Frontal cortex (tissue), 4 donors: ENCODE measurements around the gene ZNF148. TPM values are rescaled to one million over a fixed set of nuclear protein-coding genes. Genes with fewer than 3 reads are reported as not detected.
"Not testable (repeated sequence)": the region's sequence is repeated elsewhere in the genome, so short reads cannot be mapped to it uniquely, and the experiment has no call there.

Experiments
- DNase-seq, 2 donors: peaks; one replicate each; pipeline ENCODE4 v3.0.0; 2012; ENCODE audit warnings: low spot score in 2 of 2
- FAIRE-seq: peaks from 2 replicates; lab custom pipeline; 2012; peaks lifted over from hg19 to GRCh38; lab: Jason Lieb, UNC
- total RNA-seq: library from RNA; depleted of rRNA; stranded (reverse); fragments of >200 nt; gene quantifications from one replicate; pipeline ENCODE4 v1.2.3, GENCODE V29; 2014
- donor health status: control.
- donor health status: control.
- donor health status: control.

ZNF148 gene
- total RNA-seq, 1 donor from 2014 or later = 106 TPM

DNA sequence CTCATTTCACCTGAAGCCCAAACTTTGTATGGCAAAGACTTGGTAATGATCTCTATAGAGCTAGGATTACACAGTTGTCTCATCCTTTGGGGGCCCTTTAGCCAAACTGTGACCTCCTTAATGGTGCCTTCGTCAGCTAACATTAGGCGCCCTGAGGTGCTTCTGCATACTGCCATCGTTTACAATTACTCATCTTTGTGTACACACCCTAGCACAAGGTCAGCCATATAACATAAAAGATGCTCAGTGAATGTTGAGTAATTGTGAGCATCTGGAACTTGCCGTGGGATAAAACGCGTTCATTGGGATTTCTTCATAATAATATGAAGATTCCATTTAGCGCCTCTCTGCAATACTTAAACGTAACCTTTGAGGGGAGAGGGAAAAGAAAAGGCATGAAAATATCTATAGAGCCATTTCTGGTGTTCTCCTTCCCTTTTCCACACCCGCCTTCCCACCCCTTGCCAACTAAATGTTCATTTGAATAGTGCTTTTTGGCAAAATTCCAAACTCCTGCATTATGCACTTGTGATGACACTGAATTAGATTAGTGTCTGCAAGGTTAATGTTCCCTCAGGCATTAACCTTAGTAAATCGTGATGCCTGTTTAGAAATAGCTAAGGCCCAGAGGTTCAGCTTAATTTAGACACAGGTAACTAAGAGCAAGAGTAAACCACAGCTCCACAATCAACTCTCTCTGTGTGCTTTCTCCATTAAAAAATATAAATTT is 990 bp upstream of the ZNF148 start:
- FAIRE-seq (no peak), DNase-seq (no peak)

DNA sequence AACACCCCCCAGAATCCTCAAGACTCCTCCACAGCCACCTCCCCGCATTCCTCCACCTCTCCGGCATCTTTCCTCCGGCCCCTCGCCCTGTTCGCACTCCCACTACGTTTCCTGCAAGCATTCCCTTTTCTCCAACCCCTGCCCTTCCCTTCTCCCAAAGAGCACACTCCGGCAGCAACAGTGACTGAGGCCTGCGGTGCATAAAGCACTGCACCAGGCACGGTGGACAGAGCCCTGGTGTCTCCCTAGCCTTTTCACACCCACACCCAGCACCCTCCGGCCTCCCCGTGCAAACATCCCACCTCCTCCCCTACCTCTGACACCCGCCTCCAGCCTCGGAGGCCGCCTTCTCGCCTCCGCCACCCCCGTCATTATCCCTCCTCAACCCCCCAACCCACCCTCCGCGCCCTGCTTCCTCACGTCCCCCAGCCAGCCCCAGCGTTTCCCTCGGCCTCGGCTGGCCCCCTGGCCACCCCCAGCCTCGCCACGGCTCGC is 577 bp downstream of the ZNF148 start:
- FAIRE-seq (no peak), DNase-seq (peak; percentile 58 to 61)

DNA sequence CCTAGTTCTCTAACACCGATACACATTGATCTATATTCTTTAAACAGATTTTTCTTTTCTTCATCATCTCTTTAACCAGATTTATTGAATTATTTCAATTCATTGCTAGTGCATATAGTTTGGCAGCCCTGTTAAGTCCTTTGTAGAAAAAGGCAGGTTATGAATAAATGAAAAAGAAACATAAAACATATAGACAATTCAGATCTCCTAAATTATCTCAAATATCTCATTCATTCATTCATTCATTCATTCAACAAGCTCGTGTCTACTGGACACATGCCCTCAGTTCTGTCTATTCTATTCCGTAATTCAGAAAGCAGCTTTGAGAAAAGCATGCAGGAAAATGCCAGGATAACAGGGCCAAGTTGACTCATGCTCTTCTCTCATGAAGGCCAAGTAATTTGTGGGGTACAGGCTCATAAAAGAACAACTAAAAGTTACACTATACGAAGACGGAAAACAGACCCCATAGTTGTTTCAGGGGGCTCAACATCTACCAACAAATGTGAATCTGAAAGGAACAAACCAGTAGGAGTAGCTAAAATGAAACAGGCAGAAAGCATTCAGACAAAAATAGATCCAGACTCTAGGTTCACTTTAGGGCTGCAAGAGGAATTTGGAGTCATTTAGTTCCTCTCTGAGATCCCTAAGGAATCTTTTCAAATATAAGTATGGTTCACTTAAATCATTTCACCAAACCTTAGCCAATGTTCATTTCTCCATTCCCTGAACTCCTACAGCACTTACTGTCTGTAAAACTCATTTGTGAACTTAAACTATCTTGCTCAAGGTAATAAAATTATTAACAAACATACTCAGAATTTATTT is 7.5 kb downstream of the ZNF148 start:
- FAIRE-seq (no peak), DNase-seq (no peak)

DNA sequence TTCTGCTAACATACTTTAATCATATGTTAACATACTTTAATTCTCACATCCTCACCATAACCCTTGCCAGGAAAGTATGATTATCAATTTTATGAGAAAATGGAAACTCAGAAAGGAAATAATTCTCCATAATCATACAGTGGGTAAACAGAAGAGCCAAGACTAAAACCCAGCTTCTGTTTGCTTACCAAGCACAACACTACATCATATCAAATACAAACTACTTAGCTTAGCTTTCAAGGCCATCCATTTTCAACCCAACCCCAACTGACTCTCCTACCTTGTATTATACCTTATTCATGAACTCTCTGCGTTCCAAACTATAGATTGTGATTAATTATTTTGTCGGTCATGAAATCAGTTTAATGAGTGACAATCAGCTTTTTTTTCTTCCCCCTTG is 9.0 kb downstream of the ZNF148 start:
- FAIRE-seq = no peak

DNA sequence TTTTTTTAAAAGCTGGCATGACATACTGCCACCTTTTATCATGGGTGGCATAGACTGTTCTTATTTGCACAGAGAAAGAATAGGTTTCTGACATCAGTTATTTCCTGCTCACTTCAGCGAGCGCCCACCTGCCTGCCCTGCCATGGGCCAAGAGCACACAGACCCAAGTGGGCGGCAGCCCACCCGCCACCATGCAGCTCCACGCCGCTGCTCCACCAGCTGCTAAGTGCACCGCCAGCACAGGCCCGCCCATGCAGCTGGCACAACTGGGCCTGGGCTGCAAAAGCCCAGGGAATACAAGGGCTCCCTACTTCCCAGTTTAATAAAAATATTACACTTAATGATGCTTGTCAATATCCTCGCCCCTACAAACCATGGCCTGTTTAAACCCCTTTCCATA is 15.4 kb downstream of the ZNF148 start:
- no peak for DNase-seq

More for the DNA sequence above, 9.0 kb downstream of the ZNF148 start:
- no peak for DNase-seq

DNA sequence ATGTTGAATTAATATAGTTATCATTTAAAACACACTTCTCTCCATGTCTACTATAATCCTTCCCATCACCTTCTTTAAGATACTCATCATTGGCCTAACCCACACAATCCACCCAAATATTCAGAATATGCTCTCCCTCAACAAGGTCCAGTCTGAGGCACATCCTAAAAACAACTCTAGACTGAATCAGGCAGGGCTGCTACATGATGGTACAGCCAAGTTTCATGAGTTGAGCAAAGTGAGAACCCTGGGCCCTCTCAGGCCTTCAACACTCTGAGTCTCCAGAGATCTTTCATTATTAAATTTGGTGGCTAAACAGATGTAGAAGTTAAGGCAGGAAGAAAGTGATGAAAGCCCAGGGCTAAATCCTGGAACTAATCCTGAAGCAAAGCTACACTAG is 16.2 kb downstream of the ZNF148 start:
- FAIRE-seq = no peak
- no peak for DNase-seq

More for the DNA sequence above, 15.4 kb downstream of the ZNF148 start:
- FAIRE-seq = no peak

DNA sequence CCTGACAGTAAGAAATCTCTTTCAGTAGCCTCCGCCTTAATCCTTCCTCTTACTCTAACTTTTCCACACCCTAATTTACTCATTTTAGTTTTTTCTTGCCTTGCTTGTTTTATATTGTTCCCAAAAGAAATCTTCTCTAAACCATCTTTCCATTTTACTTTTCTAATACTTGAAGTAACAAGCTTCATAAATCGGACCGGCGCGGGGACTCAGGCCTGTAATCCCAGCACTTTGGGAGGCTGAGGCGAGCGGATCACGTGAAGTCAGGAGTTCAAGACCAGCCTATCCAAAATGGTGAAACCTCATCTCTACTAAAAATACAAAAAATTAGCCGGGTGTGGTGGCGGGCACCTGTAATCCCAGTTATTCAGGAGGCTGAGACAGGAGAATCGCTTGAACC is 17.3 kb downstream of the ZNF148 start:
- no peak for FAIRE-seq

DNA sequence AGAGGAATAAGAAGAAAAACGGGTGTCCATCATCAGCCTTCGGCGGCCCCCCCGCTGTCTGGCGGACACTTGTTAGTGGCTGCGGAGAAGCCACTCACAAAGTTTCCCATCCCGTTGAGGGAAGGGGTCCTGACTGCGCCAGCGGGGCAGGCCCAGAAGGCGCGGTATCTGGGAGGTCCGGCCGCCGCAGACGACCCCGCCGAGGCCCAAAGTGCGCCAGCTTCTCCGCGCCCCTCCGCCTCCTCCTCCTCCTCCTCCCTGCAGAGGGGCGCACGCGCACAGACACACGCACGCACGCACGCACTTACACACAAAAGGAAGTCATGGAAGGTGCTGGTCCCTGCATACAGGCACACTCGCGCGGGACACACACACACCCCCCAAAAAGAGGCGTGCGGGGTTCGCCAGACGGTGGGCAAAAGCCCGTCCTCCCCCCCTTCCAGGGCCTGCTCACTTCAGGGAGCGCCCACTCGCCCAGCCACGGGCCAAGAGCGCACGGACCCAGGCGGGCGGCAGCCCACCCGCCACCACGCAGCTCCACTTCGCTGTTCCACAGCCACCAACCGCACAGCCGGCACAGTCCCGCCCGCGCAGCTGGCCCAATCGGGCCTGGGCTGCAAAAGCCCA is 18.0 kb downstream of the ZNF148 start:
- DNase-seq (peak; percentile 67 to 69), FAIRE-seq (no peak)

More for the DNA sequence above, 17.3 kb downstream of the ZNF148 start:
- no peak for DNase-seq

DNA sequence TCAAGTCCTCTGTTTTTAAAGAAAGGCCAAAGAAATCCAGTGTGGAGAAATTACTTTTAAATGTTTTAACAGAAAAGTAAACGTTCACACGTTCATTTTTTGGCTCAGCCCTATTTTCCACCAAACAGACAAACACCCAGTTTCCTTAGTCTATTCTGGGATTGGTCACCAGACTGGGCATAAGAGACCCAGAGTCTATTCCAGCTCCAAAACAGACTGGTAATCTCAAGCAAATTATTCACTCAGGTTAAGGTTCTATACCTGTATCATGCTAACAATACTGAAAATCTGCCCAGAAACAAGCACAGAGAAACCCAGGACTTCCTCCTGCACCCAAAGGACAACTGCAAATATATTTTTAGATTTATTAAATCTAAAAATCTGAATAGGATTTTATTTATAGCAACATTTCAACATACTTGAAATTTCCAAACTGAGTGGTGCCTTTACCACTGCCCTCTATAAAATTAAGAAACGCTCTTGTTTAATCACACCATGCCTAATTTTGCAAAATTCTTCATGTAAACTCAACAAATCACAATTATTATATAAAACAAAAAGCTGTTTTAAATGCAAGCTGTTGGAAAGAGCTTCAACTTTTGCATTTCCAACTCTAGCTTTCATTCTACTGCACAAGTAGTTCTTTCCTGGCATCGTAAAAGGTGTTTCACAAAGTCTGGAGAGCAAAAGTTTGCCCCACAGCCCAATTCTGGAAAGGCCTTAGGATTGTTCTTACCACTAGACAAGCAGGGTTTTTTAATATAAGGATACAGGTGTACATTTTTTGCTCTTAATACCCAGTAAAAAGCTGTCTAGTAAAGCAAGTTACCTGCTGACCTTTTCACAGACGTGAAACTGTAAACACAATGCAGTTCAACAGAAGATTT is 18.7 kb downstream of the ZNF148 start:
- FAIRE-seq = no peak
- no peak for DNase-seq

DNA sequence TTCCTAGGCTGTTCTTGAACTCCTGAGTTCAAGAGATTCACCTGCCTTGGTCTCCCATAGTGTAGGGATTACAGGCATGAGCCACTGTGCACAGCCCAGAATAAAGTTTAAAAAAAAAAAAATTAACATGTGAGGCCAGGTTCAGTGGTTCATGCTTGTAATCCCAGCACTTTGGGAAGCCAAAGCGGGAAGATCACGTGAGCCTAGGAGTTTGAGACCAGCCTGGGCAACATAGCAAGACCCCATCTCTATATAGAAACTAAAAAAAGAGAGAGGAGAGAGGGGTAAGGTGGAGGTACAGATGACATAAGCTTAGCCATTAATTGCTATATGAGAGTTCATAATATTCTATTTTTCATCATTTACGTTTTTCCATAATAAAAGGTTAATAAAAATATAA is 21.5 kb downstream of the ZNF148 start:
- FAIRE-seq = no peak

DNA sequence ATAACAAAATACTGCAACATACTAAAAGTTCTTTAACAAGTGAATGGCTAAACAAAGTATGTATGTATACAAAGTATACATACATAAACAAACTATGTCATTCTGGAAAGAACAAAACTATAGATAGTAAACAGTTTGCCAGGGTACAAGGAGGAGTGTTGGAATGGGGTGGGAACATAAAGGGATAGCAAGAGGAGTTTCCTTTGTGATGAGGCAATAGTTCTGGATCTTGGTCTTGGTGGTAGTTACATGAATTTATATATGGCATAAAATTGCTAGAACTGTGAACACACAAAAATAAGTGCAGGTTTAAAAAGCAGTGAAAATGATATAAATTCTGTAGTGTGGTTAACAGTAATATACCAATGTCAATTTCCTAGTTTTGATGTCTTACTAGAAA is 22.0 kb downstream of the ZNF148 start:
- DNase-seq (no peak), FAIRE-seq (no peak)

More for the DNA sequence above, 21.5 kb downstream of the ZNF148 start:
- DNase-seq = no peak

DNA sequence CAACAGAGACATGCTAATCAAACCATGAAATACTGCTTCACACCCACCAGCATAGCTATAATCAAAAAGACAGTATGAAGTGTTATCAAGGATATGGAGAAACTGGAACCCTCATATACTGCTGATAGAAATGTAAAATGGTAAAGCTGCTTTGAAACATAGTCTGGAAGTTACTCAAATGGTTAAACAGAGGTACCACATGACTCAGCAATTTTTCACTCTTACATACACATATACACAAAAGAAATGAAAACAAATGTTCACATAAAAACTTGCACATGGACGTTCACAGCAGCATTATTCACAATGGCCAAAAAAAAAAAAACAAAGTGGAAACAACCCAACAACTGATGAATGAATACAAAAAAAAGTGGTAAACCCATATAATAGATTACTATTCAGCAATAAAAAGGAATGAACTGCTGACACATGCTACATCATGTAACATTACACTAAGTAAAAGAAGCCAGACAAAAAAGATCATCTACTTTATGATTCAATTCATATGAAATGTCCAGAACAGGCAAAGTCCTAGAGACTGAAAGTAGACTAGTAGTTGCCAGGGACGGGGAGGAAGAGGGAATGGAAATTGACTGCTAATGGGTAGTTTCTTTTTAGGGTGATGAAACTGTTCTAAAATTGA is 23.2 kb downstream of the ZNF148 start:
- DNase-seq (no peak), FAIRE-seq (no peak)

DNA sequence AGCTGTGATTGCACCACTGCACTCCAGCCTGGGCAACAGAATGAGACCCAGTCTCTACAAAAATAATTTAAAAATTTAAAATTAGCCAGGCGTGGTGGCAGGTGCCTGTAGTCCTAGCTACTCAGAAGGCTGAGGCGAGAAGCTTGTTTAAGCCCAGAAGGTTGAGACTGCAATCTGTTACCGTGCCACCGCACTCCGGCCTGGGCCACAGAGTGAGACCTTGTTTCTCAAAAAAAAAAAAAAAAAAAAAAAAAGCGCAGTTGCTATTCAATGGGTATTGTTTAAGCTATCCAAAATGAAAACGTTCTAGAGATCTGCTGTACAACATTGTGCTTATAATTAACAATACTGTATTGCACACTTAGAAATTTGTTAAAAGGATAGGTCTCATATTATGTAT is 24.0 kb downstream of the ZNF148 start:
- no peak for DNase-seq
- no peak for FAIRE-seq

DNA sequence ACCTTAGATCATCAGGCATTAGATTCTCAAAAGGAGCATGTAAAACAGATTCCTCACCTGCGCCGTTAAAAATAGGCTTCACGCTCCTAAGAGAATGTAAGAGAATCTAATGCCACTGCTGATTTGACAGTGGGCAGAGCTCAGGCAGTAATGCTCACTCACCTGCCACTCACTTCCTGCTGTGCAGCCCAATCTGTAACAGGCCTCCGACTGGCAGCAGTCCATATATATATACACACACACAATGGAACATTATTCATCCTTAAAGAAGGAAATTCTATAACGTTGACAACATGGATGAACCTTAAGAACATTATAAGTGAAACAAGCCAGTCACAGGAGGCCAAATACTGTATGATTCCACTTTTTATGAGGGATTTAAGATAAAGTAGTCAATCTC is 24.5 kb downstream of the ZNF148 start:
- FAIRE-seq (no peak), DNase-seq (no peak)

DNA sequence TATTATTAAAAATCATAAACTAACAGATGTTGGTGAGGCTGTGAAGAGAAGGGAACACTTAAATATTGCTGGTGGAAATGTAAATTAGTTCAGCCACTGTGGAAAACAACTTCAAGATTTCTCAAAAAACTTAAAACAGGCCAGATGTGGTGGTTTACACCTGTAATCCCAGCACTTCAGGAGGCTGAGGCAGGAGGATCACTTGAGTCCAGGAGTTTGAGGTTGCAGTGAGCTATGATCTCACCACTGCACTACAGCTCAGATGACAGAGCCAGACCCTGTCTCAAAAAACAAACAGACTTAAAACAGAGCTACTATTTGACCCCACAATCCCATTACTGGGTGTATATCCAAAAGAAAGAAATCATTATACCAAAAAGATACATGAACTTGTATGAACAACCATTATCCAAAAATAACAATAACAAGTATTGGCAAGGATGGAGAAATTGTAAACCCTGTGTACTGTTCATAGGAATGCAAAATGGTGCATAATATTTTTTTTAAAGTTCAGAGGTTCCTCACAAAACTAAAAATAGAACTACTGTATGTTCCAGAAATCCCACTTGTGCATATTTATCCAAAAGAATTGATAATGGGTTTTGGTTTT is 25.5 kb downstream of the ZNF148 start:
- FAIRE-seq (no peak), DNase-seq (no peak)

DNA sequence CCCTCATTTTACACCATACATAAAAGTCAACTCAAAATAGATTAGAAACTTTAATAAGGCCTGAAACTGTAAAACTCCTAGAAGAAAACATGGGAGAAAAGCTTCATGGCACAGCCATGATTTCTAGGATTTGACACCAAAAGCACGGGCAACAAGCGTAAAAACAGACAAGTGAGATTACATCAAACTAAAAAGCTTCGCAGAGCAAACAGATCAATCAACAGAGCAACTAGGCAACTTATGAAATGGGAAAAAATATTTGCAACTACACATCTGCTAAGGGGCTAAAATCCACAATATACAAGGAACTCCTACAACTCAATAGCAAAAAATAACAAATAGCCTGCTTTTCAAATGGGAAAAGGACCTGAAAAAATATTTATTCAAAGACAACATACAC is 26.1 kb downstream of the ZNF148 start:
- no peak for FAIRE-seq
- no peak for DNase-seq

DNA sequence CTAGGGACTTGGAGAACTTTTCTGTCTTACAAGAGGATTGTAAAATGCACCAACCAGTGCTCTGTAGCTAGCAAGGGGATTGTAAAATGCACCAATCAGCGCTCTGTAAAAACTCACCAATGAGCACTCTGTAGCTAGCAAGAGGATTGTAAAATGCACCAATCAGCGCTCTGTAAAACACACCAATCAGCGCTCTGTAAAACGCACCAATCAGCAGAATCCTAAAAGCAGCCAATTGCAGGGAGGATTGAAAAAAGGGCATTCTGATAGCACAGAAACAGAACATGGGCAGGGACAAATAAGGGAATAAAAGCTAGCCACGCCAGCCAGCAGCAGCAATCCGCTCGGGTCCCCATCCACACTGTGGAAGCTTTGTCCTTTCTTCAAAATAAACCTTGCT is 31.8 kb downstream of the ZNF148 start:
- DNase-seq, FAIRE-seq: not testable (repeated sequence)

DNA sequence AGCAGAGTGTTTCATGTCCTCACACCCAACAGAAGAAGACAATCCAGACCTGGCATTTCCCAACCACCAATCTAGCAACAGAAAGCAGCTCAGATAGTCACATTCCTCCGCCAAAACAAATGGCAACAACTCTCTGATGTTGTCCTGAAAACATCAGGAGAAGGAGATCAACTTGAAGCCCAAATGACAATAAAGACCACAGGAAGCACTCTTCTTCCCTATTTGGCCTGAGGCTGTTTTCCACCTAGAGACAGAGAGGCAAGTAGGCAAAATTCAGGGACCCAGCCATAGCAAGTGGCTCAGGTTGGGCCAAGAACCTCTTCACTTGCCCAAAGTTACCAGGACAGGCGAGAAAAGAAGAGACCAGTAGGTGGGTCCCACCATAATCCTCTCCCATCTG is 35.0 kb downstream of the ZNF148 start:
- DNase-seq (no peak), FAIRE-seq (no peak)

DNA sequence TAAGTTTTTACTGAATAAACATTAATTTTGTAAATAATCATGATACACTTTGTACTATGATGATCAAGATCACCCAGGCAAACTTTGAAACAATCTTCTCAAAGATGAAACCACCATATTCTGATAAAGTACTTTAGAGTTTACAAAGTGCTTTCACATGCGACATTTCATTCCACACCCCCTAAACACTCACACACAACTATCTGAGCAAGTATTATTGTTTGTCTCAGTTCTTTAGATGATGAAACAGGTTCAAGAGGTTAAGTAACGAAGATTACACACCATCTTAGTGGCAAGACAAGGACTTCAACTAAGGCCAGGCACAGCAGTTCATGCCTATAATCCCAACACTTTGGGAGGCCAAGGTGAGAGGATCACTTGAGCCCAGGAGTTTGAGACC is 37.6 kb downstream of the ZNF148 start:
- DNase-seq = no peak
- FAIRE-seq = no peak
